HG02870 (cell line): ENCODE measurements around the gene CDK14.
"Not testable (repeated sequence)": the region's sequence is repeated elsewhere in the genome, so short reads cannot be mapped to it uniquely, and the experiment has no call there.

Source experiments
- ATAC-seq: cut with Tn5 transposase; IDR thresholded peaks from one replicate; pipeline ENCODE4 v1.9.1; 2021; ENCODE audit warnings: mild to moderate bottlenecking, moderate library complexity; ENCODE audit not compliant: unreplicated experiment

CDK14 gene

DNA sequence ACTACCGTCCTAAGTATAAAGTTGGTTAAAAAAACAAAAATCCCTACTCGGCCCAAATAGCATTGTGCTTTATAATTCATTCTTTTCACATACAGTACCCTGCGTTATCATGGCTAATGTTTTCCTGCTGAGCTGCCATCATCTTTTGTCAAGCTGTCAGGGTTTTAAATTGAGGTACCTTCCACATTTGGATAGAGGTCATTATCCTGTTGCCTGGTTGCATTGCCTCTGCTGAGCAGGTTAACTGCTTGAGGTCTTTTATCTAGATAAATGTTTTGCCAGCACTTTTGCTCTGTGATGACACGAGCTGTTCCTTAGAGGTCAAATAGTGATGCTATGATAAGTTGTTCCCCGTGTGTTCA lies 573.7 kb downstream of the CDK14 start:
- ATAC-seq: no peak

DNA sequence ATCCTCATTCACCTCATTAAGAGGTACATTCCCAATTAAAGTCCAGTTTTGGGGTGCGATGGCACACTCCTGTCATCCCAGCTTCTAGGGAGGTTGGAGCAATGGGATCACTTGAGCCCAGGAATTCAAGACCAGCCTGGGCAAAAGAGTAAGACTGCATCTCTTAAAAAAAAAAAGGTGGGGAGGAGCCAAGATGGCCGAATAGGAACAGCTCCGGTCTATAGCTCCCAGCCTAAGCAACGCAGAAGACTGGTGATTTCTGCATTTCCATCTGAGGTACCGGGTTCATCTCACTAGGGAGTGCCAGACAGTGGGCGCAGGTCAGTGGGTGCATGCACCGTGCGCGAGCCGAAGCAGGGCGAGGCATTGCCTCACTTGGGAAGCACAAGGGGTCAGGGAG lies 577.1 kb downstream of the CDK14 start:
- not testable (repeated sequence) for ATAC-seq

DNA sequence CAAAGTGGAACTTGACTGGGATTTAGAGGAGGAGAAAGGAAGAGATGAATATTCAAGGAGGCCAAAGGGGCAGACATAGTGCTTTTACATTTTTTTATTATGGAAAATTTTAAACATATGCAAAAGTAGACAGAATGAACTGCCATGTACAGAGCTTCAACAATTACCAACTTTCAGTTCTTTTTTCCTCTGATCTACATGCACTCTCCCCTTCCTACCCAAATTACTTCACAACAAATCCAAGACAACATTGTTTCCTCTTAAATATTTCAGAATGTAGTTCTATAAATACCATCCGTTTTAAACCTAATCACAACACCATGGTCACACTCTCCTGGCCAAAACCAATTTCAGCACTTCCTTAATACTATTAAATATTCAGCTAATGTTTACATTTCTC lies 584.6 kb downstream of the CDK14 start:
- no peak for ATAC-seq

DNA sequence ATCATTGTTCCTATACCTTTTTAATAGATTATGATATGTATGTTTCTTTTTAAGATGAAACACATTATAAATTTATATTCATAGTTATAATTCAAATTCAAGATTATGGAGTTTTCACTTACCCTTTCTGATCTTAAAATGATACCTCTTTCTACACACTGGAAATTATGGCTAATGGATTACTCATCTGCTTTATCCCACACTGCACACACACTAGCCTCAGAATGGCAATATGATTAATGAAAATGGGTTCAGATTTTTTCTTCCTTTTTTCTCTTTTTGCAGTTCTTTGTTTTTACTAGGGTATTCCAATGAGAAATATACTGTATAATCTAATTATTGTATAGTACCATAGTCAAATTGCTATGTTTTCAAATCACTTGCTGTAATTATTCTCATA lies 585.8 kb downstream of the CDK14 start:
- no peak for ATAC-seq

DNA sequence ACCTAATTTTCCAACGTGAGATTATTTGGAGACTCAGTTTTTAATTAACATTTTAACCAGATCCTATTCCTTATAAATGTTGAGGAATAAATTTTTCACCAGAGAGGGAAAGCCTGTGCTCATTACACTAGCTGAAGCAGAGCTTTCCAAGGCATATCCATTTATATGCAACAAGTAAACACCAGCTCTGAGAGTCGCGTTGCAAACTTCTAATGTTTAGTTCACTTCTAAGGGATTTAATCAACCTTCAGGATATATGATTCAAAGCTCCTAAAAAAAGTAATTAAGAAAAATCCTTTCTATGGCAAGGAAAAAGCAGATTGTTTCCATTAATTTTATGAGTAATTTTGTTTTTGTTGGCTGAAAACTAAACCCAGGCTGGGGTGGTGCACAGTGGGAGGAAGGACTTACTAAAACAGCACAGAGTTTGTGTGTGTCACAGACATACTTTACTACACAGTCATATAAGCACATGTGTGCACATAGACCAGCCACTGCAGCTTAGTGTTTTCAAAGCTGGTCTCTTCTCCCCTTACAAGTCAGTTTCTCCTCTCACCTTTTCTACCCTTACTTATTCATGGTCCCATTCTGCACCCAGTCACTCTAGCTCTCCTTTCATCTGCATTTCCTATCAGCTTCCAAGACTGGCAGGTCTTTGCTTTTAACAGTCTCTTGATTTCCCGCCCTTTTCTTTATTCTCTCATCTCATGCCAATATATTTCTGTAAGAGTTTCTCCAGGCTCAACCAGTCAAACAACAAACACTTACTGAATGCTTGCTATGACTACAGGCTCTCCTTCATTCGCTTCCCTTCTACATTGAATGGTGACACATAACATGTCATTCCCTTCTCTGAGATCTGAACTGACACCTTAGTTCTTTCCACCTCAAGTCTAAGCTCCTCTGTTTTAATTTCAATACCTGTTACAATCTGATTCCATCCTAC lies 587.0 kb downstream of the CDK14 start:
- ATAC-seq: no peak

DNA sequence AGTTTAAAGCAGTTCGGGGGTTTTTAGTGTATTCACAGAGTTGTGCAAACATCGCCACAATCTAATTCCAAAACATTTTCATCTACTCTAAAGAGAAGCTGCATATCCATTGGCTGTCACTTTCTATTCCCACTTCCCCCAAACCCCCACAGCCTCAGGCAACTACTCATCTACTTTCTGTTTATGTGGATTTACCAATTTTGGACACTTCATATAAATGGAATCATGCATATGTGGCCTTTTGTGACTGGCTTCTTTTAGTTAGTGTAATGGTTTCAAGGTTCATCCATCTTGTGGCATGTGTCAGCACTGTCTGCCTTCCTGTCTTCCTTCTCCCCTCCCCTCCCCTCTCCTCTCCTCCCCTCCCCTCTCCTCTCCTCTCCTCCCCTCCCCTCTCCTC lies 589.6 kb downstream of the CDK14 start:
- ATAC-seq: no peak

DNA sequence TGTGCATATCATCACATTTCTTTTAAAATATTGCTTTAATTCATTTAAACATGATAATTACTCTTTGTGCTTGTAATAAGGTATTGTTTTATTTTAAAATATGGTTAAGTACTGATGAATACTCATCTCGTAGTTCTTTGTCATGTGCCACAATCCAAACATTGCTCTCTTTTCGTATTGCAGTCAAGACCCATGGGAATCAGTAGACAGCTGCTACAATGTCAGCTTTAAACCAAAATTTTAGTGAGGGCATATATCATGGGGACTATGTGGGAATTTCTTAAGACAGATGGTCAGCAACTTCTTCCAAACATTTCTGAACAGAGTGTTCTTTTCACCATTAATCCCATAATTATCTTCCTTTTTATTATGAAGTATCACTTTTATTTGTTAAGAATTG lies 590.9 kb downstream of the CDK14 start:
- no peak for ATAC-seq

DNA sequence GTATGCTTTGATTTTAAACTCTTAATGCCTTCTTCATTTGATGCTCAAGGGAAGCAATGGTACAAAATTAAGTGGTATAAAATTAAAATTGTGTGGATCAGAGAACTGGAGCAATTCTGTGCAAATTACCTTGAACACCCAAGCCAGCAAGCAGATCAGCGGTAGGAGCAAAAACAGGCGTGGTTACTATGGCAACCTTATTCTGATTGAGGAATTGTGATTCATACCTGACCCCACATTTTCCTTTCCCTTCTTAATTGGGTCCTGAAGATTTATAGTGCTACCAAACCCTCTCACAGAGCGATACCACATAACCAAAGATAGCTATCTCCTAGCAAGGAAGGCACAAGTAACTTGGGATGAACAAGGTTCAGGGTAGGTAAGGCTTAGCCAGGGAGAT lies 595.6 kb downstream of the CDK14 start:
- ATAC-seq: no peak

DNA sequence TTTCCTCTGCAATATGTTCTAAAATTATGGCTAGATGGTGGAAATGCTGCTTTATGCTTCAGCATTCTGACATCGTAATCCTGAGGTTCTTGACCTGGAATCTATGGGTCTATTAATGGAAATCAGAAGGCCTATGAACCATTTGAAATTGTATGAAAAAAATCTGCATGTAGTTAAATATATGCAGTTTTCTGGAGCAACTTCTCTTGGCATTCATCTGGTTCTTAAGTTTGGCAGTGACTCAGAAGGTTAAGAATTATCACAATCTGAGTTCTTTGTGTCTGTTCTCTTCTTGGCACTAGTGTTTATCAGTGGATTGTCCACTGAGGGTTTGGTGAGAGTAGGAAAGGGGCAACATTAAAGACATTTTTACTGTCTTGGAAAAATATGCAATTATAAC lies 597.0 kb downstream of the CDK14 start:
- no peak for ATAC-seq

DNA sequence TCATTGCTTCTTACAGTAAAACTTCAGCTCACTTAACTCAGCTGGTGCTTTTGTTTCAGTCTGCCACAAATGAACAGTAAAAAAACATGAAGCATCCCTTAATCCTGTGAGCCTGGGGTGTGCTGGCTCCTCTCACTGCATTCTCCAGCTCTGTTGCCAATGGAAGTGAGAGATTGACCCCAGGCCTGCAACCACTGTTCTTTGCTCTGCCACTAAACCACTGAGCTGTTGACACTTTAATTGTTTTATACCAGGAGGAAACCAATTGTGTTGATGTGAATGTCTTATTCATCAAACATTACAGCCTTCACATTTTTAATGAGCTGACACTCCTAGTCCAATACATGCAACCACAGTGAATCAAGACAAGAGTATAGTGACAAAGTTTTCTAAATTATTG lies 598.7 kb downstream of the CDK14 start:
- ATAC-seq: no peak

DNA sequence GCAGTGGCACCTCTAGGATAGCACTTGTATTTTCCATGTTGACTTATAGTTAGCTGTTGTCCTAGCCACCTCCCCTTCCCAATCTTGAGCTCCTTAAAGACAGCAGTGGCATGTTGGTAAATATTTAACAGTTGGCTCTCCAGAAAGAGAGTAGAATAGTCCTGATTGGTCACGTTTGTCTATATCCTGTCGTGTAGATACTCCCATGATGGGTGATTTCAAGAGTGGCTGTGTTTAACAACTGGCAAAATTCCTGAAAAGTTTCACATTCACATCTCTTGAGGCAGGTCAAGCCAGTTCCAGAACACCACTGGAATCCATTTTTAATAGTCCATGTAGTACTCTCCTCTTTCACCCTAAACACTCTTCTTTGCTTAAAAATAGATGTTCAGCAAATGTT lies 599.9 kb downstream of the CDK14 start:
- ATAC-seq: no peak

DNA sequence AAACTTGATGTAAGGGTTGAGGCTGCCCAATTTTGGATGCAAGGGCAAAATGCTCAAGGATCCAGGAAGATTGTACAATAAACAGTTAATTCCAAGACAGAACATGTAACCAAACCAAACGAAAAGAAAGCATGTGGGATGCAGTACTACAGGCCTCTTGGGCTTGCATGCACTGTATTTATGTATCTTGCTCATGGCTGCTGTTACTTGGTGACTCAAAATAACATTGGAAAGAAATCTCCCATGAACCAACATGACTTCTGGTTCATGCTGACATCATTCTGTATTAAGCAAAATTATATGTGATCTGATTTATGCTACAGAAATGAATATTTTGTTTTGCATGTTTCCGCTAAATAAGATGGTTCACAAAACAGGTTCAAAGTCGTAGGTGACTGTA lies 602.2 kb downstream of the CDK14 start:
- ATAC-seq: no peak

DNA sequence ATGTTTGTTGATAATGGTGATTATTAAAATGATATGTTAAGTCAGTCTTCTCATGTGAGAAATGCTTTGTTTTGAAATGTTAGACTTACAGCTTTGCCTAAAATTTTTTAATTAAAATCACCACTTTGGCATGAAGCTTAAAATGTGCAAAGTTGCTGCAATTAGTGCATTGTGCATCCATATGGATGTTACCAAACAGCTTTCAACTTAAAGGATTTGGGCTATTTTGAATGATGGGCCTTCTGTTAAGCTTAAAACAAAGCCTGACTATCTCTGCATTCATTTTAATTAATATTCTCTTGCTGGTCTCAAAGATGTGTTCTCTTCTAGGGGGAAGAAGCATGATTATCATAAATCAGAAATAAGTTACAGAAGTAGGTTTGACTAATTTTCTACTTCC lies 603.5 kb downstream of the CDK14 start:
- no peak for ATAC-seq

DNA sequence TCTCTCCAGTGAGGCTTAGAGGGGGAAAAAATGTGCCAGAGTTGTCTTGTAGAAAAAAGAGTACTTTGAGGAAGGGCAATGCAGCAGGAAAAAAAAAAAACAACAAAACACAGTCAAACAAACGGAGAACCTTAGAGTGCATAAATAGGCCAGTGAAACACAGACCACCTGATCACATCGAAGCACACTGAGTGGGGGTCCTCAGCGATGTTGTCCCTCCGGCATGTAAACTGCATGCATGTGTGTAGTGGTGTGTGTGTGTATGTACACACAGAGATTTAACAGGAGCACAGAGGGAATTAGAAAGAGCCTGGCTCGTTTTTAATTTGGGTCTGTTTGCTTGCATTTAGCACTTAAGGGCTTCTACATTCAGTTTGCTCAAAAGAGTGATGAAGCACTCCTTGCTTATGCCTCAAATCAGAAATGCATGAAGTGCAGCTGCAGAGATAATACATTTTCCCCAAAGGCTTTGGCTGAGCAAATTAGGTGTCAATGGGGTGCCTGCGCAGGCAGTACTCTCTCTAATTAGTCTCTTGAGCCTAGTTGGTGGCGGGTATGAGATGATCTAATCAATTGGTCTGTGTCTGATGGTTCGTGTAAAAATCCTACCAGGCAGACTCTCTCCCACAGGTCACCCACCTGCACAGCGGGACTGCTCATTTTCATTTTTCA lies 605.5 kb downstream of the CDK14 start:
- ATAC-seq: no peak

DNA sequence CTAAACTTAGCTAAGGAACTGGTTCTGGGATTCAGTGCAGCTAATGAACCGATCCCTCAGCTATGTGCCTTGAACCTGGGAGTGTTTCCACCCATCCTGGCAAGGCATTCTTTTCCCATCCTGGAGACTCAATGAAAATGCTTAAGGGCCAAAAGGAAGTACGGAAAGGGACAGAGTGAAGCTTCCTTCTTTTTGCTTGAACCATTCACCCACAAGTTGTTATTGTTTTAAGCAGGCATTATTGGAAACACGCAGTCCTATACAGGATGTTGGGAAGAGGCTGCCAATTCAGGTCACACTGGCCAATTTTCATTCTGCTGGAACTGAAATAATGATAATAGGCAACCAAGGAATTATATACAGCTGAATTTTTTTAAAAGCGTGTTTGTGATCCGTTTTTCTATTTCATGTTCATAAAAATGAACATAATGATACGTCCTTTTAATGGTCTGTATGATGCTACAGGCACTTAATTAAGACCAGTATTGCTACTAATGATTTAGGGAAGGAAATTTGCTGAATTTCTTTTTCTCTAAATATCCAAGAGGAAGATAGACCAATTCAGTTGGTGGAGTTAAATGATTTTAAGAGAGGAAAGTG lies 610.3 kb downstream of the CDK14 start:
- no peak for ATAC-seq

DNA sequence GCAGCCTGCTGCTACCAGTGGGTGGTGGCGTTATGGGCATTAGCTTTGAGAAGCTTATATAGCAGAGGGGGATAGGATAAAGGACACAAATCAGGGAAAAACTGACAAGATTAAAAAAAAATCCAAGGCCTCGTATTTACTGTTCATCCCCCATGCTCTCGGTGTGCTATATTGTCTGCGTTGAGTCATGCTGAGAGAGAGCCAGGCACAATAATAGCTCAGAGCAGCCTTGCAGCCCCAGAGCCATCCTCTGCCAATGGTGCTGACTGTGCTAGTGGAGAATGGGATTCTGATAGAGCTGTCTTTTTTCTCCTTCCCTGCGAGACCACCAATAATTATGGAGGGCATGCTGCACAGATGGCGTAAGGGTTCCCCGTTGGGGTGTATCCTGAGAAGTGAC lies 616.5 kb downstream of the CDK14 start:
- no peak for ATAC-seq

DNA sequence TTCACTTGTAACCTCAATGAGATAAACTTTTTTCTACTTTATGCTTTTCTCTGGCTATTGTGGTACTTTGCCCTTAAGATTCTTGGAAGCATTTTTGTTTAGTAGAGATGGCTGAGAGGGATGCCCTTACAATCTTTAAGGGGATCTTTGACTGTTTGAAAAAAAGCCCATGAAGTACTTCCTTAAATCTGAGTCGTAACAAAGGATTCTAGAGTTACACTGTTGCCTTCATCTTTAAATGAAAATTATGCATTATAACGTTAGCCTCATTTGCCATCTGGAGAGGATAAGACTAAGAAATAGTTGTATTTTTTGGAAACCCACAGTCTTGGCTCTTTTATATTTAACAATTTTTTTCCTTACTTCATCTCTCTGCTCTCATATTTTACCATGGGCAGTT lies 630.3 kb downstream of the CDK14 start:
- no peak for ATAC-seq

DNA sequence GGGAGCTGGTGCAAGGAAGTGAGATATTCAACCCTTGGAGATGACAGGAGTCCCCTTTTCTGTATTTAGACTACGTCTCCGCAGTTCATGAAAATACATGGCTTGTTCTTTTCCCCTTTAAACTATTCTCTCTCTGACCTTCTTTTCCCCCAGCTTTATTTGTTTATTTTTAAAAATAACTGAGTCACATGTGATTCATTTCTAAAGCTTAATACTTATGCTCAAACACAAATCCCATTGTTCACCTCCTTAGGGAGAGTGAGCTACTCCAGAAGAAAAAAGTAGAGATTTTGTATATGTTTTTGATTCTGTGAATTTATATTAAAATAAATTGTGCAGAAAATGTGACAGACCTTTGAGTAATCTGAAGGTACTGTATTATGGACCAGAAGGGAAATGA lies 632.2 kb downstream of the CDK14 start:
- no peak for ATAC-seq

DNA sequence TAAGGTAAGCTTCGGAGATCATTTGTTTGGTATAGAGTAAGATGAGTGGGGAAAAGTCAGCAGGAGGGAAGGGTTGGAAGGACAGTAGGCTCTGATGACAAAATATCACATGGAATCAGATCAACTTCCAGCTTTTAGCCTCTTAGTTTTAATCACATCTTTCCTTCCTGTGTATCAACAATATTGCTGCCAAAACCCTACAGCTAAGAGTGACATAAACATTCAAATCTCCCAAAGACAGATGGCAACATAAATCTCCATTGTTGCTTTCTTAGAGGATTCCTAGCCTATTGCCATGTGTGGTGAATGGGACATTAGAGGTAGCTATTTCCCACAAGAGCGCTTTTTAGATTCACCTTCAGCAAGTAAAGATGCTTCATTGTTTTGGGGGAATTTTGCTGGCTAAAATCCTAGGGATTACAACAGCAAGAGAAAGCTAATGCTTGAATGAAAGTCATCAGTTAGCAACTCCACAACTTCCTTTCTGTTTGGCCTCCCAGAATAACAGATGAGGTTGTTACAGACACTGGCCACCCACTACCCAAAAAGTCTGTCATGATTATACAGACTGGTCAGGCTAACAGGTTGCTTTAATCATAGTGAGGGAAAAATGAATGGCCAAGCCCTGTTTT lies 632.9 kb downstream of the CDK14 start:
- no peak for ATAC-seq

DNA sequence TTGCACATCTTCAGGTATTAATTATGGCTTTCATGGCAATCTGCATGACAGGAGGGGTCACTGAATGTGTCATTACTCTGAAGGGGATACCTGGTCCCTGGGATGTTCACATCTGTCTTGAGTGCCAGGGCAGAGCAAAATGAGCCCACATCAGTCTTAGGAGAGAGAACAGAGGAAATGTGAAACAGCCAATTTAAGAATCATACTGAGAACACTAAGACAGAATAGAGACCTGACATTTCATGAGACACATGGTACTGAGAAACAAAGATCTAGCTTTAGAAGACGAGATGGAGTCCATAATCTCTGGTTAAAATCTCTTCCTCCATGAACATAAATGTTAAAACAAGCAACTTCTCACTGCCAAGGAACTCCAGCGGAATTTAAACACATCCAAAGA lies 634.0 kb downstream of the CDK14 start:
- ATAC-seq: no peak

DNA sequence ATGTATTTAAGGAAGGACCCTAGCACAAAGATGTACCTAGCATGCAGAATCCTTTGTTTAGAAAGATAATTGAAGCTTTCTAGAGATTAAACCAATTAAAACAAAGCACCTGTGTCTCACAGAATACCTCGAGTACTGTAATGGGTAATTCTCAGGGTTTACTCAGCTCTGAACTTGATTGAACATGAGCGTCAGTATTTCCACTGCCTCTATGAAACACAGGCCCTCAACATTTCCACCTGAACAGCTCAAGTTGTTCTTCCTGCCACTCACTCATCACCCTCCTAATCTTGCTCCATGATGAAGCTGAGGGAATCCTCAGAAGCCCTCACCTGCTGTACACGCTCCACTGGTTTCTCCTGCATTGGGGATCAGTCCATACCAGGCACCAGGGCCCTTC lies 634.4 kb downstream of the CDK14 start:
- no peak for ATAC-seq

DNA sequence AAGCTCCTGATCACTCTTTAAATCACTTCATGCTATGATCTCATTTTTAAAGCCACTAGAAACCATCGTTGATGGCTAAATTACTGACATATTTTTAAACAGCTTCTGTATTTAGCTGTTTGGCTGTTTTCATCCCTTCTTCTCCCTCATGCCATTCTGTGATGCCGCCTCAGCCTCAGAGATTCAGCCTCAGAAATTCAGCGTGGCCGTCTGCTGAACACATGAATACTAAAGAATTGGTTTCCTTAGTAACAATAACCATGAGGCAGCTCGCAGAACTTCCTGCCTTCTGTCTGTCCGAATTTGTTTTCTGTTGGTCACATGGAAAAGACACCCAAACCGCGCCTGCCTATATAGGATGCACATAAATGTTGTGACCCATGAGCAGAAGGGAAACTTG lies 637.1 kb downstream of the CDK14 start:
- ATAC-seq: no peak
